ENCODE data around the gene MKNK1.

The MKNK1 gene

GRCh38 chr1:46646844-46647243 is 42.8 kb upstream of the MKNK1 start:
- TF ChIP-seq CTCF (IDR thresholded peaks at IDR 0.05), result no peak
- TF ChIP-seq ZFX (IDR thresholded peaks at IDR 0.05; ENCODE audit: borderline replicate concordance), result no peak
- no peak overlapping the region for H3K27ac ChIP-seq

- H3K27ac ChIP-seq, result no peak overlapping the region
- TF ChIP-seq ZFX (IDR thresholded peaks at IDR 0.05; ENCODE audit: borderline replicate concordance), result no peak
- no peak for TF ChIP-seq CTCF (IDR thresholded peaks at IDR 0.05)
Observed at GRCh38 chr1:46646331-46646730, 42.3 kb upstream of the MKNK1 start.

- TF ChIP-seq ZFX (IDR thresholded peaks at IDR 0.05; ENCODE audit: borderline replicate concordance), result no peak
- no peak for TF ChIP-seq CTCF (IDR thresholded peaks at IDR 0.05)
- peak overlapping the region; percentile 94 for H3K27ac ChIP-seq
Observed at GRCh38 chr1:46645815-46646214, 41.7 kb upstream of the MKNK1 start.

GRCh38 chr1:46643368-46643775 is 39.3 kb upstream of the MKNK1 start:
- H3K27ac ChIP-seq, result peak overlapping the region; percentile 94
- TF ChIP-seq ZFX (IDR thresholded peaks at IDR 0.05; ENCODE audit: borderline replicate concordance), result no peak
- no peak for TF ChIP-seq CTCF (IDR thresholded peaks at IDR 0.05)

- TF ChIP-seq ZFX (IDR thresholded peaks at IDR 0.05; ENCODE audit: borderline replicate concordance), result no peak
- no peak for TF ChIP-seq CTCF (IDR thresholded peaks at IDR 0.05)
- peak overlapping the region; percentile 94 for H3K27ac ChIP-seq
Observed at GRCh38 chr1:46642115-46642680, 38.1 kb upstream of the MKNK1 start.

GRCh38 chr1:46639547-46639946 is 35.5 kb upstream of the MKNK1 start:
- no peak for TF ChIP-seq CTCF (IDR thresholded peaks at IDR 0.05)
- TF ChIP-seq ZFX (IDR thresholded peaks at IDR 0.05; ENCODE audit: borderline replicate concordance), result no peak
- H3K27ac ChIP-seq, result peak overlapping the region; percentile 94

- peak overlapping the region; percentile 94 for H3K27ac ChIP-seq
- TF ChIP-seq ZFX (IDR thresholded peaks at IDR 0.05; ENCODE audit: borderline replicate concordance) (no peak), CTCF (IDR thresholded peaks at IDR 0.05) (no peak)
Observed at GRCh38 chr1:46638921-46639320, 34.9 kb upstream of the MKNK1 start.
